ENCODE results near the gene GAS2L1. TPM values are rescaled to one million over a fixed set of nuclear protein-coding genes. Genes with fewer than 3 reads are reported as not detected.

Gene GAS2L1
- total RNA-seq, 1 experiment from 2014 or later: 29.4 TPM

GRCh38 chr22:29336751-29337490 lies 30.5 kb downstream of the GAS2L1 start:
- RAD21 ChIA-PET (ENCODE audit: low non-redundant PET in 1 of 2, low total read pairs in 2 of 2, uncharacterized antibody in 2 of 2, unreplicated experiment in 2 of 2): no interaction called here

More at GRCh38 chr22:29336751-29337490, 30.5 kb downstream of the GAS2L1 start:
- Histone ChIP-seq H3K27ac (ENCODE audit: low read depth, low read length) (no peak overlapping the region), H3K4me3 (replicated peaks in 1 of 2; ENCODE audit: low read depth in 1 of 2, low read length in 2 of 2) (no peak overlapping the region), H4K20me1 (ENCODE audit: insufficient read depth) (no peaks in the 10 kb centered on the region), H3K27me3 (ENCODE audit: insufficient read depth, low read length) (no peaks in the 10 kb centered on the region), H3K9me3 (ENCODE audit: control insufficient read depth in 1 of 2, insufficient read depth in 1 of 2, low read depth in 1 of 2, low read length in 2 of 2) (no peaks in the 10 kb centered on the region), H3K4me1 (ENCODE audit: control insufficient read depth in 1 of 2, insufficient read depth in 2 of 2, low read length in 2 of 2) (no peaks in the 10 kb centered on the region), H3K36me3 (ENCODE audit: control insufficient read depth in 1 of 2, insufficient read depth in 2 of 2, low read length in 2 of 2) (peaks cover 12 to 25% of the 10 kb centered on the region in 2 experiments), H2AFZ (ENCODE audit: low read depth, low read length, poor library complexity, severe bottlenecking) (no peak overlapping the region), H3K4me2 (ENCODE audit: low read length) (no peak overlapping the region), H3K9ac (ENCODE audit: low read length) (no peak overlapping the region), H3K79me2 (ENCODE audit: insufficient read depth, low read length) (no peaks in the 10 kb centered on the region), H3K9me2 (ENCODE audit: insufficient read depth) (no peaks in the 10 kb centered on the region)
- no TSS peak for BruUV-seq (replicated peaks)
- ATAC-seq (no peak), DNase-seq (ENCODE audit: low read depth, low spot score) (no peak)
- POLR2A ChIA-PET: no interaction called here
- CTCF ChIA-PET: no interaction called here
- TF ChIP-seq POLR2A (IDR thresholded peaks at IDR 0.05; ENCODE audit: borderline replicate concordance, extremely low read depth, insufficient read depth, insufficient read length): no peak
- TF ChIP-seq SRF (IDR thresholded peaks at IDR 0.05; ENCODE audit: low read depth): no peak
- no peak for TF ChIP-seq ZFX (IDR thresholded peaks at IDR 0.05)
- TF ChIP-seq TCF7L2 (IDR thresholded peaks at IDR 0.05; ENCODE audit: borderline replicate concordance, extremely low read depth, insufficient read depth, insufficient read length): no peak
- no peak for TF ChIP-seq ELF1 (IDR thresholded peaks at IDR 0.05; ENCODE audit: borderline replicate concordance, low read depth)
- no peak for TF ChIP-seq CBX3 (IDR thresholded peaks at IDR 0.05; ENCODE audit: low read depth)
- no peak for TF ChIP-seq ZBTB33 (IDR thresholded peaks at IDR 0.05; ENCODE audit: extremely low read depth, insufficient replicate concordance, low read length)
- intact Hi-C loops (cut with micrococcal nuclease): no loop called here
